CD4-positive, alpha-beta T cell treated with Interleukin-2 at 100 ng/mL for 4 hours (primary cell): Measurements from ENCODE around the gene BCL2L1.
"Not testable (repeated sequence)": the region's sequence is repeated elsewhere in the genome, so short reads cannot be mapped to it uniquely, and the experiment has no call there.

Experiments used
- DNase-seq: peaks from one replicate; pipeline ENCODE4 v3.0.0-alpha.2; 2020; ENCODE audit warnings: low spot score

Gene BCL2L1

DNA sequence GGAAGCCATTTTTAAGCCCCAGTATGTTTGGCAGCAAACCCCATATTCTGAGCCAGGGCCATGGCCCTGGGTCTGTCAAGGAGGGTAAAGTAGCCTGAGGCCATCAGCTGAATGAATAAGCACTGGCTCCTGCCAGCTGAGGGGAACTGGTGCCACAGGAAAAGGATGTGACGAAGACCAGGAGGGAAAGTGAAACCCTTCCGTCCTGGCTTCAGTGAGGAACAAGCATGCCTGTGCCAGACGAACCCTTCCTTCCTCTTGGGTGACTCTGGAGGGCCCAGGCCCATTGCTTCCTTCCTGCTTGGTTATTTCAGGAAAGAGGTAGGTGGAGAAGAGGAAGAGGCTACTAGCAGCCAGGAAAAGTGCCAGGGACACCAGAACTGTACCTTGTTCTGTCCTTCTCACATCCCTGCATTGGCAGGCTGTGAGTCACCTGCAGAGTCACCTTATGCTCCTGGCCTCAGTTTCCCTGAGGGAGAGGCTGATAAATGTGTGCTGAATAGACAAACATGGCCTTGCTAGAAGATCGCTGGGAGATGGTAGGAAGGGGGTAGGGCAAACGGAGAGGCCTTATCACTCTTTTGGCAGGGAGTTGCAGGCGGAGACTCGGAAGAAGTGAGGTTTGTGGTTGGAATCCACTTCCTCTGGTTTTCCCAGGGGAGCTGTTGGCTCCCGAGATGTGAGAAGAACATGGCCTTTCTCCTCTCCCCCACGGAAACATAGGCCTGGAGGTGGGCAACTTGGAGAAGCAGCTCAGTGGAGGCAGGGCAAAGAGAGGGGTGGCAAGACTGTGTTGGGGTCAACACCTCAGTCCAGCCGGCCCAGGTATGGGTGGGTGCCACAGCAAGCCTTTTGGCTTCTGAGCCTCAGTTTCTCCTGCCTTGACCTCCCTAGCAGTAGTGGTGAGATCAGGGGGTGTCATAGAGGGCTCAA lies 47.5 kb downstream of the BCL2L1 start:
- peak; percentile 75 for DNase-seq

- peak; percentile 32 for DNase-seq
Observed at GRCh38 chr20:31673943-31674463, 48.7 kb downstream of the BCL2L1 start.

DNA sequence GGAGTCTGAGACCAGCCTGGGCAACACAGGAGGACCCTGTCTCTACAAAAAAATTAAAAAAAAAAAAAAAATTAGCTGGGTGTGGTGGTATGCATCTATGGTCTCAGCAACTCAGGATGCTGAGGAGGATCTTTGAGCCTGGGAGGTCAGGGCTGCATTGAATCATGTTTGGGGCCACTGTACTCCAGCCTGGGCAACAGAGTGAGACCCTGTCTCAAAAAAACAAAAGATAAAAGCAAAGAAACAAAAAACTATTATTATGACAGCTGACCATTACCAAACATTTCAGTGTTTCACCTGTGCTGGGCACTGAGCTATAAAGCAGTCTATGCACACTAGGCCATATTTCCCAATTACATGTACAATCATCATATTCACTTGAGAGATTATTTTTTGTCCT lies 49.2 kb downstream of the BCL2L1 start:
- no peak for DNase-seq

- DNase-seq, result no peak
Observed at GRCh38 chr20:31671324-31671723, 51.3 kb downstream of the BCL2L1 start.

DNA sequence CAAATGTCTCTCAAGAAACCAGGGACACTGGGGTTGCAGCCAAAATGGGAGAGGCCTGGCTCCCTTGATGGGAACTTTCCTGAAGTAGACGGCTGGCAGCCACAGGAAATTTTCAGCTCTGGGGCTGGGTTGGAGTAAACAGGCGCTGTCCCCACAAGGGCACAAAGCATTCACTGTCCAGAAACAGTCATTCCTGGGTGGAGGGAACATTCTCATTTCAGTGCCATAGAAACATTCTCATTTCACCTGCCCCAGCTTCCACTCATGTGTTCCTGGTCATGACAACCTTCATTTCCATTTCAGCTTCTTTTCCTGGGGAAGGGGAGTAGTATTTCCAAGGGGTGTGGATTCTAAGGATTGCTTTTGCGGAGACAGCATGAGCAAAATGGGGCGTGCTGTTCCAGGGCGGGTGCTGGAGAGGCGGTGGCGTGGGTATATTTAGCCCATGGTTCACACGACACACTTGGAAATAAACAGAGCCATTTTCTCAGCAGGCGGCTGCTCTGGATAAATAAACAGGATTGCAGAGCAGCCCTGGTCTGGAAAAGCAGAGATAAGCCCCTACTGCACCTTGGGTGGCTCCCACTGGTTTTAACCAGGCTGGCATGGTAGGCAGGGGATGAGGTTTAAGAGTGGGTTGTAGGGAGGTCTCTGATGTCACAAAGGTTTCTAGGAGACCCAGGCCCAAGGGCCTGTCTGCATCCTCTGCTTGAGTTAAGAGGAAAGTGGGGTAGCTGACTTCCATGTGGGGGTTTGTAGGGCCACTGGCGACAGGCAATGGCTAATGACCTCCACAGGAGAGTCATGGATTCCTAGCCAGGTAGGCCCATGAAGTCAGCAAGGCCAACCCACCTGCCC lies 52.1 kb downstream of the BCL2L1 start:
- DNase-seq, result no peak

GRCh38 chr20:31669876-31670275 lies 52.8 kb downstream of the BCL2L1 start:
- no peak for DNase-seq

- not testable (repeated sequence) for DNase-seq
Observed at GRCh38 chr20:31668944-31669343, 53.7 kb downstream of the BCL2L1 start.

- no peak for DNase-seq
Observed at GRCh38 chr20:31667315-31668285, 55.1 kb downstream of the BCL2L1 start.

GRCh38 chr20:31666258-31667042 lies 56.2 kb downstream of the BCL2L1 start:
- DNase-seq, result peak; percentile 40

GRCh38 chr20:31665753-31666152 lies 56.9 kb downstream of the BCL2L1 start:
- no peak for DNase-seq

- no peak for DNase-seq
Observed at GRCh38 chr20:31664696-31665354, 57.8 kb downstream of the BCL2L1 start.

DNA sequence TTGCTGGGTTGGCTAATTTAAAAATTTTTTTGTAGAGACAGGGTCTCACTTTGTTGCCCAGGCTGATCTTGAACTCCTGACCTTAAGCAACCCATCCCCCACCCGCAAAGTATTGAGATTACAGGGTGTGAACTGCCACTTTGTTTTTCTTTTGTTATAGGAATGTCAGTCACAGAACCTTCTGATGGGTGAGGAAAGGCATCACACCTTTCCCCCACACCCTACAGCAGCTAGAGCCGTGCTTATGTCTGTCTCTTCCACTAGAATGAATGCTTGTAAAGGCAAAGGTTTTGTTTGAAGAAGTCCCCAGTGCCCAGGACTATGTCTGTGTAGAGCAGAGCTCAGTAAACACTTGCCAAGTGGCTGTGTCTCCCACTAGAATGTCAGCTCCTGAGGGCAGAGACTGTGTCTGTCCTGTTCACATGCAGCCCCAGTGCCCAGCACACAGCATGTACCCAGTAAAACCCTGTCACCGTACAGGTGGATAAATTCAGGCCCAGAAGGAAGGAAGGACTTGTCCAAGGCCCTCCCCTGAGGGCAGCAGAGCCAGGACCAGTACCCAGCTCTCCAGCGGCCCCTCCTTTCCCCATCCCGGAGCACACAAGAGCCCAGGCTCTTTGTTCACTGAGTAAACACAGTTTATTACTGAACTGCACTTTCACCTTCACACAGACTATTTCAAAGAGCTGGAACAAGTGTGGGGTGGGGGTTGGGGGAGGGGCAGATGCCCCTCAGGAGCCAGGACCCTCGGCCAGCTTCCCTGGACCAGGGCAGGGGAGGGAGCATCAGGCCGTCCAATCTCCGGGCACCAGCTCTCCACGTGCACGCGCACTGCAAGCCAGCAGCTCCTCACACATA lies 58.6 kb downstream of the BCL2L1 start:
- DNase-seq, result no peak

GRCh38 chr20:31663524-31663837 lies 59.2 kb downstream of the BCL2L1 start:
- no peak for DNase-seq

DNA sequence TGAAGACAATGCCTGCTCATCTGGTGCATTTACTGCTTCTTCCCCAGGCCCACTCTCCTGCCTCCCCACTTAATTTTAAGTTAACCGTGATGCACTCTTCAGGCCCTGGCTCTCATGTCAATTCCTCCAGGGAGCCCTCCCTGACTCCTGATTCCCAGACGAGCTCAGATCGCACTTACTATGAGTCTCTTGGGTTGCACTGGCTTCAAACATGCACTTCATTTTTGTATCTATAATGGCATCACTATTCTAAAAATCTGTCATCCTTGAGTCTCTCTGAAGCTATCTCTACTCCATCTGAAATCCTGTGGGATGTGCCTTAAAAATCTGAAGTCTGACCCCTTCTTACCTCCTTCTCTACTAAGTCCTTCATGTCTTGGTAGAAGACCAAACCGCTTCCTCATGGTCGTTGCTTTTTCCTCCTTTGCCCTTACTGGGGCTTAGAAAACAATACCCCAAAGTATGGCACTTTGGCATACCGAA lies 60.3 kb downstream of the BCL2L1 start:
- no peak for DNase-seq

GRCh38 chr20:31661625-31662371 lies 60.9 kb downstream of the BCL2L1 start:
- peak; percentile 75 for DNase-seq

- DNase-seq, result no peak
Observed at GRCh38 chr20:31654534-31654933, 68.1 kb downstream of the BCL2L1 start.

GRCh38 chr20:31653561-31653960 lies 69.1 kb downstream of the BCL2L1 start:
- DNase-seq, result no peak

GRCh38 chr20:31652917-31653396 lies 69.7 kb downstream of the BCL2L1 start:
- no peak for DNase-seq
